Retina (tissue), 1 donor: ENCODE measurements around the gene OGDH.
"Not testable (repeated sequence)": the region's sequence is repeated elsewhere in the genome, so short reads cannot be mapped to it uniquely, and the experiment has no call there.

Experiments
- DNase-seq: peaks from one replicate; pipeline ENCODE4 v3.0.0-alpha.2; 2016

Gene OGDH

GRCh38 chr7:44673771-44674170, 67.3 kb downstream of the OGDH start:
- no peak for DNase-seq

- no peak for DNase-seq
Measured at GRCh38 chr7:44674381-44674780, 68.0 kb downstream of the OGDH start.

- no peak for DNase-seq
Measured at GRCh38 chr7:44676776-44677175, 70.3 kb downstream of the OGDH start.

- no peak for DNase-seq
Measured at GRCh38 chr7:44678101-44678470, 71.7 kb downstream of the OGDH start.

- no peak for DNase-seq
Measured at GRCh38 chr7:44678471-44679179, 72.2 kb downstream of the OGDH start.

- DNase-seq, result no peak
Measured at GRCh38 chr7:44681645-44682044, 75.2 kb downstream of the OGDH start.

- DNase-seq, result no peak
Measured at GRCh38 chr7:44685723-44686122, 79.3 kb downstream of the OGDH start.

GRCh38 chr7:44689427-44689826, 83.0 kb downstream of the OGDH start:
- no peak for DNase-seq

- DNase-seq, result no peak
Measured at GRCh38 chr7:44693641-44694313, 87.3 kb downstream of the OGDH start.

- no peak for DNase-seq
Measured at GRCh38 chr7:44694326-44694725, 87.9 kb downstream of the OGDH start.

GRCh38 chr7:44694766-44695165, 88.3 kb downstream of the OGDH start:
- DNase-seq, result no peak

- no peak for DNase-seq
Measured at GRCh38 chr7:44695756-44696155, 89.3 kb downstream of the OGDH start.

- no peak for DNase-seq
Measured at GRCh38 chr7:44696728-44697127, 90.3 kb downstream of the OGDH start.

GRCh38 chr7:44697136-44698045, 91.0 kb downstream of the OGDH start:
- no peak for DNase-seq

GRCh38 chr7:44698046-44698580, 91.7 kb downstream of the OGDH start:
- no peak for DNase-seq

- DNase-seq, result not testable (repeated sequence)
Measured at GRCh38 chr7:44699598-44699997, 93.2 kb downstream of the OGDH start.

- no peak for DNase-seq
Measured at GRCh38 chr7:44700322-44700721, 93.9 kb downstream of the OGDH start.

- not testable (repeated sequence) for DNase-seq
Measured at GRCh38 chr7:44703391-44703790, 97.0 kb downstream of the OGDH start.

GRCh38 chr7:44703921-44704320, 97.5 kb downstream of the OGDH start:
- DNase-seq, result no peak

- no peak for DNase-seq
Measured at GRCh38 chr7:44705434-44705833, 99.0 kb downstream of the OGDH start.

GRCh38 chr7:44706788-44707557, 100.5 kb downstream of the OGDH start:
- no peak for DNase-seq

- DNase-seq, result no peak
Measured at GRCh38 chr7:44707558-44708230, 101.3 kb downstream of the OGDH start.
